Measurements from ENCODE around the gene KIF1B.
"Not testable (repeated sequence)": the region's sequence is repeated elsewhere in the genome, so short reads cannot be mapped to it uniquely, and the experiment has no call there.

The KIF1B gene

DNA sequence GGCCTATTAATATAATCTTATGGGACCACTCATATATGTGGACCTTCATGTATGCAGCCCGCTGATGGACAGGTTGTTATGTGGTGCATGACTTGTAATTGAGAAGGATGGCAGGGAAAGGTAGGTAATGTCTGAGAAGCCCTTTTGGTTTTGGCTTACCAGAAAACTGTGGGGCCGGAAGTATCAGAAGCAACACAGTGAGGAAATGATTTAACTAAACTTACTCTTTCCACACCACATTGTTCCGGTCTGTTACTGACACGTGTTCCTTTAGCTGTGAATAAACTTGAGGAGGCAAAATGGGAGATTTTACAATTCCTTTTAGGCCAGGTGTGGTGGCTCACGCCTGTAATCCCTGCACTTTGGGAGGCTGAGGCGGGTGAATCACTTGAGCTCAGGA is 32.4 kb downstream of the KIF1B start:
- DNase-seq: no peak

DNA sequence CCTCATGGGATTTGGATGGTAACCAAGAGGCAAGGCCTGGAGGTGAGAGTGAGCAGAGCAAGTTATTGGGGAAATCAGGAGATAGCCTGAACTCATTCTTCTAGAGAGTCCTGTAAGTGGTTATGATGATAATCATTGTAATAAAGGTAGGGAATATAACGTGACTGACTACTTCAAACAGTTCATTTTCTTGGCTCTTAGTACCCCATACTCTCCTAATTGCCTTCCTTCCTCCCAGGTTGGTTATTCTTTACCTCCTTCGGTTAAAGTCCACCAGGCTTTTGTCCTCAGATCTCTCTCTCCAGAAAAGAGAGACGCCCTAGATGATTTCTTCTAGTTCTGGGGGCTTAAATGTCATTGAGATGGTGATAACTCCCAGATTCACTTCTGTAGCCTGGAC is 35.3 kb downstream of the KIF1B start:
- DNase-seq: no peak

GRCh38 chr1:10249808-10250457 is 39.6 kb downstream of the KIF1B start:
- no peak for DNase-seq

DNA sequence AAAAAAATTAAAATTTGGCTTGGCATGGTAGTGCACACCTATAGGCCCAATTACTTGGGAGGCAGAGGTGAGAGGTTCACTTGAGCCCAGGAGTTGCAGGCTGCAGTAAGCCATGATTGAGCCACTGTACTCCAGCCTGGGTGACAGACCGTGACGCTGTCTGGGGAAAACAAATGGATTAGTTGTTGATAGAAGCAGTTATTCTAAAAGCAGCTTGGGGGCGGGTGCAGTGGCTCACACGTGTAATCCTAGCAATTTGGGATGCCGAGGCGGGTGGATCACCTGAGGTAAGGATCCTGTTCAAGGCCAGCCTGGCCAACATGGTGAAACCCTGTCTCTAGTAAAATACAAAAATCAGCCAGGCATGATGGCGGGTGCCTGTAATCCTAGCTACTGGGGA is 40.3 kb downstream of the KIF1B start:
- DNase-seq: no peak

- DNase-seq: not testable (repeated sequence)
These were observed 41.1 kb downstream of the KIF1B start for GRCh38 chr1:10251325-10252108.

DNA sequence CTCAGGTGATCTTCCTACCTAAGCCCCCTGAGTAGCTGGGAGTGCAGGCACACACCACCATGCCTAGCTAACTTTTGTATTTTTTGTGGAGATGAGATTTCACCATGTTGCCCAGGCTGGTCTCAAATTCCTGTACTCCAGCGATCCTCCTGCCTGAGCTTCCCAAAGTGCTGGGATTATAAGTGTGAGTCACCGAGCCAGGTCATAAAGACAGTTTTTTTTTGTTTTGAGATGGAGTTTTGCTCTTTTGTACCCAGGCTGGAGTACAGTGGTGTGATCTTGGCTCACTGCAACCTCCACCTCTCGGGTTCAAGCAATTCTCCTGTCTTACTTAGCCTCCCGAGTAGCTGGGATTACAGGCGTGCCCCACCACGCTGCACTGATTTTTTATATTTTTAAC is 42.1 kb downstream of the KIF1B start:
- no peak for DNase-seq

GRCh38 chr1:10253149-10253548 is 42.8 kb downstream of the KIF1B start:
- no peak for DNase-seq

GRCh38 chr1:10253755-10254154 is 43.4 kb downstream of the KIF1B start:
- DNase-seq: no peak

DNA sequence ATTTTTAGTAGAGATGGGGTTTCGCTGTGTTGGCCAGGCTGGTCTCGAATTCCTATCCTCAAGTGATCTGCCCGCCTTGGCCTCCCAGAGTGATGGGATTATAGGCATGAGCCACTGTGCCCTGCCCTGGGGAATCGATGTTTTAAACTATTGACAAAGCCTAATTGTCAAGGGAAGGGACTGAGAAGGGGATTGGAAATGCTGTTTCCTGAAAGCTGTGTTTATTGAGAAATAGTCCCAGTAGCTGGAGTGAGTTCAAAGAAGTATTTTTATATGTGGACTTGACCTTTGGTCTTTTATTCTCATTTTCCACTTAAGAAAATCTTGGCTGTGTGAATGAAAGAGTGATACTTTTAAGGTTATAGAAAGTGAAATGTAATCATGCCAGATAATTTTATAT is 47.5 kb downstream of the KIF1B start:
- DNase-seq: no peak

DNA sequence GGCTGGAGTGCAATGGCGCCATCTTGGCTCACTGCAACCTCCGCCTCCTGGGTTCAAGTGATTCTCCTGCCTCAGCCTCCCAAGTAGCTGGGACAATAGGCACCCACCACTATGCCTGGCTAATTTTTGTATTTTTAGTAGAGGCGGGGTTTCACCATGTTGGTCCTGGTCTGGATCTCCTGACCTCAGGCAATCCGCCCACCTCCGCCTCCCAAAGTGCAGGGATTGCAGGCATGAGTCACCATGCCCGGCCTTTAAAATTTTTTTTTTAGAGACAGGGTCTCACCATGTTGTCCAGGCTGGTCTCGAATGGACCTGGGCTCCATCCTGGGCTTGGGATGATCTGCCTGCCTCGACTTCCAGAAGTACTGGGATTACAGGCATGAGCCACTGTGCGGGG is 49.2 kb downstream of the KIF1B start:
- not testable (repeated sequence) for DNase-seq

- no peak for DNase-seq
These were observed 53.2 kb downstream of the KIF1B start for GRCh38 chr1:10263450-10264082.

DNA sequence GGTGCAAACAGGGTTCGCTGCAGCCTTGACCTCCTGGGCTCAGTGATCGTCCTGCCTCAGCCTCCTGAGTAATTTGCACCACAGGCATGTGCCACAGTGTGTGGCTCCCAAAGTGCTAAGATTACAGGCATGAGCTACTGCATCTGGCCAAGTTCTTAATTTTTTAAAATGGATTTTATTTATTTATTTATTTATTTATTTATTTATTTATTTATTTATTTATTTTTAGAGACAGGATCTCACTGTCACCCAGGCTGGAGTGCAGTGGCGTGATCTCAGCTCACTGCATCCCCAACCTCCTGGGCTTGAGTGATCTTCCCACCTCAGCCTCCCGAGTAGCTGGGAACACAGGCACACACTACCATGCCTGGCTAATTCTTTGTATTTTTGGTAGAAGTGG is 54.7 kb downstream of the KIF1B start:
- DNase-seq: no peak

- DNase-seq: no peak
These were observed 55.5 kb downstream of the KIF1B start for GRCh38 chr1:10265900-10266299.

DNA sequence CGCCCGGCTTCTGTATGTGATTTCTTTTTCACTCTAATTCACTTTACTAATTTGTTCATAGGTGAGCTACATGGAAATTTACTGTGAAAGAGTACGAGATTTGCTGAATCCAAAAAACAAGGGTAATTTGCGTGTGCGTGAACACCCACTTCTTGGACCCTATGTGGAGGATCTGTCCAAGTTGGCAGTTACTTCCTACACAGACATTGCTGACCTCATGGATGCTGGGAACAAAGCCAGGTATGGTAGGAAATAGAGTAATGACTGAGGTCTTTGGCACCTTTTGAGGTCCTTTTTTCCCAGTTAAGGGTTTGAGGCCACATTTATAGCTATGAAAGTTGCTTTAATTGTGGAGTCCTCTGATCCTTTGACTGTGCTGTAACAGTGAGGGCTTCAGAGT is 56.9 kb downstream of the KIF1B start:
- DNase-seq: no peak

GRCh38 chr1:10267921-10268320 is 57.6 kb downstream of the KIF1B start:
- no peak for DNase-seq

DNA sequence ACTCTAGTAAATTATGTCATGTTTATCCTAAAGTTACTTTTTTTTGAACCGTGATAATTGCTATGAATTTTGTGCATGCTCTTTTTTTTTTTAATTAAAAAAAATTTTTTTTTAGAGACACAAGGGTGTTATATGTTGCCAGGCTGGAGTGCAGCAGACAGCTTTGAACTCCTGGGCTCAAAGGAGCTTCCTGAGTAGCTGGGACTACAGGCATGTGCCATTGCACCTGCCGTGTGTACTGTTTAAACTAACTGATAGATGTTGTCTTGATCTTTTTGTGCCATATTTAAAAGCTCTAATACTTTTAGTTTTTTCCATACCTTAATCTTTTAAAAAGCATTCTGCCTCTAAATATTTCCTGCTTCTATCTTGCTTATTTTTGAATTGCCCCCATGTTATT is 60.7 kb downstream of the KIF1B start:
- no peak for DNase-seq

DNA sequence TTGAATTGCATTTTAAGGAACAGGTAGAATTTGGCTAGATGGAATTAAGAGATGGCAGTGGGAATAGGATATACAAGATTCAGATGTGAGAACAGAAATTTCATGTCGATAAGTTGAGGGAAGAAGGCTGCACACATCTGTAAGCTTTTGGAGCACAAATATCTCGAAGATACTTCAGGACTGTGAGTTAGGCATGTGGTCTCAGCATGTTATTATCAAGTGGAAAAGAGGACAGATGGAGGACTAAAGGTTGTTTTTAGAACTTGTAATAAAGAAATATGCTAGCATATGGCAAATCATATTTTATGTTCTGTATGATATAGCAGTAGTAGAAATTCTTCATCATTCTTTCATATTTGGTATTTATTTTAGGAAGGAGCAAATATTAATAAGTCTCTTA is 61.5 kb downstream of the KIF1B start:
- no peak for DNase-seq

DNA sequence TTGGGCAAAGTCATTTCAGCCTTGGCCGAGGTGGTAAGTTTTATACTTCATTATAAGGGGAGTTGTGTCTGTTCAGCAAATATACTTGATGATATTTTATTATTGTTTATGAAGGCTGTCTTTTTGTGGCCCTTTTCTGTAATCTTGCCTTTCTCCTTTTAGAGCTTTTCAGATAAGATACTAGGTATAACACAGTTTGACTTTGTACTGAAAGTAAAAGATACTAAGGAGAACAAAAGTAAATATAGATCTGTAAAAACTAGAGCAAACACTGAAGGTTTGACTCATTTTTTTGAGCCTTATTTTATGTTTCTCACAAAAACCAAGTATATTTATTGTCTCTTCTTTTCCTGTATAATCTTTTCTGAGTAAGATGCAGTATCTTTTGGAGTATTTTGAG is 61.9 kb downstream of the KIF1B start:
- DNase-seq: no peak

DNA sequence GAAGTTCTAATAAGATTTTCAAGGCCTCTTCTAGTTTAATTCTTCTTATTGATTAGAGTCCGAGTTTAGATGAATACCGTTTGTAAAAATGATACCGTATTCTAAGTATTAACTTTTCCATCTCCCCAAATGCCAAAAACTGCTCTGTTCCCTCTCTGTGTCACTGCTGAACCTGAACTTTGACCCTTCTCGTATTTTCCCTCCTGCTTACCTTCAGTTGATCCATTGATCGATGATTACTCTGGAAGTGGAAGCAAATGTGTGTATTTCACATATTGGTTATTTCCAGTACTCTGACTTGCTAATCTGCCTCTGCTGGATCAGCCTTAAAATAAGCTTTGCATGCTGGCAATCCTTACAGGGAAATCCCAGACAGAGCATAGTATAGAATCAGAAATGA is 68.5 kb downstream of the KIF1B start:
- no peak for DNase-seq

DNA sequence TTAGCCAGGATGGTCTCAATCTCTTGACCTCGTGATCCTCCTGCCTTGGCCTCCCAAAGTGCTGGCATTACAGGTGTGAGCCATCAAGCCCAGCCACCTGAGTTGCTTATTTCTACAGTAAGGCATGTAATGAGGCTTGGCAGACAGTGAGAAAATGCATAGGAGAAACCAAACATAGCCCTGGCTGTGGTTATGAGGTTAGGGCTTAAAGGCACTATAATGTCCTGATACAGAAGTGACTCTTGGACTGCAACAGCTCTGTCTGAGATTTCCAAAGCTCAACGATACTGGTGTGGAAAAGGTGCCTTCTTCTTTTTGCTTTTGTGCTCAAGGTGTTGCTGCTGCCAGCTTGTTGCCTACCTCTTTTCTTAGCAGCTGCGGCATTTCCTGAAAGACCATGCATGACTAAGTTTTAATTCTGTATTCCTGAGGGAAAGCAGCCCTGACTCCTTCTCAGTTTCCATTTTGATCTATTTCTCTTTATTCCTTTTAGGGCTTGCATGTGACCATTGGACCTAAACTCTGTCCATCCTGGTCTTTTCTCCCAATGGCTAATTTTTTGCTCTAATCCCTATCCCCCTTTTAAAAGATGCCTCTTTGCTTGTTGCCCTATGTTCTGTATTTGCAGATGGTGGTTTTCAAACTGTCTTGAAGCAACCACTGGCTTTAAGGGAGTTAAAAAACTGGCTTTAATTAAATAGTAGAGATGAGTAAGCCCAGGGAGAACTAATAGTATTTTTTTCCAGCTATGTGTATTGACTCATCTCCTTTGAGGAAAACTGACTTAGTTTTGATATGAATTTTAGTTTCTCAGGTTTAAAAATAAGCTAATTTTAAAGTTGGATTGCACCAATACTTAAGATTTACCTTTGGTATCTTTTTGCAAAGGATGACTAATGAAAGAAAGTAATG is 70.3 kb downstream of the KIF1B start:
- DNase-seq: no peak

DNA sequence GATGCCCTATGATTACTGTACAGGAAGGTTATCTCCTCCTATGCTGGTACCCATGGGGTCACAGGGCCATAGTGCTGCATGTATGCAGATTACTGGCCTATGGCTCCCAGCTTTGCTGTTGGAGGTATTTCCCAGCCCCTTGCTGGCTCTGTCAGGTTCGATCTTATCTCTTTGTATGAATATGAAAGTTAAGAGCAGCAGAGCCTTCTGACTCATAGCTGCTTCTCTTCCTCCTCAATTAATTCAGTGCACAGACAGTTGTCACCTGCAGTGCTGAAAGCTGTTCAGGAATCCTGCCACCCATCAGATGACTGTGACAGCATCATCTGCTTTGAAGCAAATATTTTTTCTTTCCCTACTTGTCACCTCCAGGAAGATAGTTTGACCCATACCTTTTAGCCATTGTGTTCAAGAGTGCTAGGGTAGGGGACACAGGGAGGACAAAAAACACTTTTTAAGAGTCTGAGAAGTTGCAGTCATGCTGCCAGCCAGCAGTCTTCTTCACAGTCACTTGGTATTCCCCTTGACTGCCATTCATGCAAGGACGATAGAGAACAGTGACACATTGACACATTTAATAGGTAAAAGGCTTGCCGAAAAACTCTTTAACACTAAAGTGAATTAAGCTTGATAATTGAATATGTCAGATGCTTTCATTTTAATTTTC is 73.1 kb downstream of the KIF1B start:
- DNase-seq: no peak

- no peak for DNase-seq
These were observed 75.9 kb downstream of the KIF1B start for GRCh38 chr1:10286244-10286643.
